Measurements from ENCODE around the gene PPL.
"Not testable (repeated sequence)": the region's sequence is repeated elsewhere in the genome, so short reads cannot be mapped to it uniquely, and the experiment has no call there.

PPL gene

DNA sequence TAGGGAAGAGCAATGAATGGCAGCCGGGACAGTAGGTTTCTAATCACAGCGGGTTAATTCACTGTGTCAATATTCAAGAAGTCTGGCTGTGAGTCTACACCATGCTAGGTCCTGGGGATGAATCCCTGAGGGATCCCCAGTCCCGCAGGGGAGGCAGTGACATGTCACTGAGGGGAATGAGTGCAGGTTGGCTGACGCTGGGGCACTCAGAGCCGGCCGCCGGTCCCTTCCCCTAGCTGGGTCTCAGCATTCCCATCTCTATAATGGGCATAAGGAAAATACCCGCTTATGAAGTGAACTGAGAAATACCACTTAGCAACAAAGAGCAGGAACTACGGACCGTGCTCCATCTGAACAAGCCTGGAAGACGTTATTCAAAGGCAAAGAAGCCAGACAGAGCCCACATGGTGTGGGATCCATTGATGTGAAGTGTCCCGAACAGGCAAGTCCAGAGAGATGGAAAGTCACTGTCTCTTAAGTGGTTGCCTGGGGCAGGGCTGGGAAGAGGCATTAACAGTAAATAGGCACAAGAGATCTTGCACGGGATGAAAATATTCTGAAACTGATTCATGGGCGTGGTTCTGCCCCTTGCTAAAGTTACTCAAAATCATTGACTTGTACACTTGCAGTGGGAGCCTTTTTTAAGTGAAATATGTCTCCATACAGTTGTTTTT lies 31.9 kb downstream of the PPL start:
- no peak for DNase-seq (ENCODE audit: low spot score)

- no peak for DNase-seq (ENCODE audit: low spot score)
These were observed 32.6 kb downstream of the PPL start for GRCh38 chr16:4904108-4904941.

DNA sequence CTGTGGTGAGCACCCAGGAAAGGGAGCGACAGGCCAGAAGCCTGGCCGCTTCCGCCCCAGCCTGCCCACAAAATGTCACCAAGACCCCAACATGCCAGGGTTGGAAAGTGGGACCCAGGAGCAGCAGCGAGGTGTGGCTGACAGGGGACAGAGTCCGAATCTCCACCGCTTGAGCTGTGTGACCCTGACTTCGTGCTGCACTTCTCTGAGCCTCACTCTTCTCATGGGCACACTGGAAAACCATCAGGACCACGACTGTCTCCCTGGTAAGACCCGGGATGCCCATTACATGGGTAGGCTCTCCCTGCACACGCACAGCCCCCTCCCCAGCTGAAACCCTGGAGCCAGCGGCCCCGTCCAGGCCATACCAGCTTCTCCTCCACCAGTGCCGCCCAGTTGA lies 34.9 kb downstream of the PPL start:
- DNase-seq (ENCODE audit: low spot score), result no peak

GRCh38 chr16:4900750-4901149 lies 36.2 kb downstream of the PPL start:
- no peak for DNase-seq (ENCODE audit: low spot score)

DNA sequence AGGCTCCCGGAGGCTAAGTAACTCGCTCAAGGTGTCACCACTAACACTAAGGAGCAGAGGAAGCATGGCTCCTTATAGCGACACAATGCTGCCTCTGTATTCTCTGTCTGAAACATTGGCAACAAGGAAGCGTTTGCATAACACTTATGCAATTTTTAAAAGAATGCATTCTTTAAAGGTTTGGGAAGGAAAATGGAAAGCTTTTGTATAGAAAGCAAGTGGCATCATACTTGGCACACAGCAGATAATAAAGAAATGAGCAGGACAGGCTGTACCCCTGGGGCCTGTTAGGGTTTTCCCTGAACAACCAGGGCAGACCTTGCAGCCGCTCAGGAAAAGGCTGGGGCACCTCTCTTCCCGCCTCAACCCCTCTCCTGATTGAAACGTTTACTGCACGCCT lies 36.9 kb downstream of the PPL start:
- DNase-seq (ENCODE audit: low spot score), result no peak

DNA sequence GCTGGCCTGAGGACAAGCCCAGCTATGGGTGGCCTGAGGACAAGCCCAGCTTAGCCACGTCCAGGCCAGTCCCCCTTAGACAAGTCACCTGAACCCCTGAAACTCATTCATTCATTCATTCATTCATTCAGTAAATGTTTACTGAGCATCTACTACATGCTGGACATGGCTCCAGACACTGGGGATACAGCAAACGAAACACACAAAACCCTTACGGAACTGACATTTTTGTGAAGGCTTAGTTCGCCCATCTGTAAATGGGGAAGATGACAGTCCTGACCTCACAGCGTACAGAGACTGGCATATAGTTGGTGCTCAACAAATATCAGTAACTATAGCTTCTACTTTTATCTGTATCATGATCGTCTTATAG lies 37.5 kb downstream of the PPL start:
- DNase-seq (ENCODE audit: low spot score), result no peak

GRCh38 chr16:4898811-4899473 lies 38.0 kb downstream of the PPL start:
- no peak for DNase-seq (ENCODE audit: low spot score)

DNA sequence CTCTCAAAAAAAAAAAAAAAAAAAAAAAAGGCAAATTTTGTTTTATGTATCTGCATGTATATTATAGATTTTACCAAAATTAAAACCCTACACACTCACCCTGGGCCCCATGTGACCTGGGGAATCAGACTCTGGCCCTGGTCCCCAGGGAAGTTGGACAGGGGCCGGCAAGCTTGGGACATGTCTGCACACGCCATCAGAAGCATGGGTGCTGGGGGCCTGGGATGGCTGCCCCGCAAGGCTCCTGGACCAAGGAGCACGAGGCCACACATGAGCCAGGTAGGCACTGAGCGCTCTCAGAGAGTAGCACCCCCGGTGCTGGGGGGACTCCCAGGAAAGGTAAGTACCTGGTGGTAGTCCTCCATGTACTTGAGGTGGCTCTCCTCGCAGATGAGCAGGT lies 39.6 kb downstream of the PPL start:
- DNase-seq (ENCODE audit: low spot score), result no peak

- DNase-seq (ENCODE audit: low spot score), result not testable (repeated sequence)
These were observed 40.2 kb downstream of the PPL start for GRCh38 chr16:4896761-4897160.

GRCh38 chr16:4895366-4895765 lies 41.6 kb downstream of the PPL start:
- DNase-seq (ENCODE audit: low spot score), result no peak

- no peak for DNase-seq (ENCODE audit: low spot score)
These were observed 42.4 kb downstream of the PPL start for GRCh38 chr16:4894276-4895150.

GRCh38 chr16:4893103-4893862 lies 43.7 kb downstream of the PPL start:
- DNase-seq (ENCODE audit: low spot score), result no peak

- DNase-seq (ENCODE audit: low spot score), result no peak
These were observed 44.4 kb downstream of the PPL start for GRCh38 chr16:4892361-4893102.

GRCh38 chr16:4891886-4892216 lies 45.1 kb downstream of the PPL start:
- no peak for DNase-seq (ENCODE audit: low spot score)

- no peak for DNase-seq (ENCODE audit: low spot score)
These were observed 45.7 kb downstream of the PPL start for GRCh38 chr16:4891097-4891885.

DNA sequence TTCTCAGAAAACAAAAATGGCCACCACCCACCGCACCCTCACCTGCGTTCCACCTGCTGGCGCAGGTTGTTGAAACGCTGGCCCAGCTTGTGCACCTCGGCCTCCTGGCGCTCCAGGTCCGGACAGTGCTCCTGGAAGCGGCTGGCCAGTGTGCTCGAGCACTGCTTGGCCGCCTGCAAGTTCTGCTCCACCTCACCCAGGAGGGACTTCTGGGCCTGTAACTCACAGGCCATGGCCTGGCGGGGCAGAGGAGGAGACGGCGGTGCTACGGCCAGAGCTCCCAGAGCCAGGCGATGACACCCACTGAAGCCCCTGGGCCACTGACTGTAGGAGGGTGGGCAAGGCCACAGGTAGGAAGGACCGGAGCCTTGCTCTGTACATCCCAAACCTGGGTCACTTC lies 46.3 kb downstream of the PPL start:
- DNase-seq (ENCODE audit: low spot score), result no peak

DNA sequence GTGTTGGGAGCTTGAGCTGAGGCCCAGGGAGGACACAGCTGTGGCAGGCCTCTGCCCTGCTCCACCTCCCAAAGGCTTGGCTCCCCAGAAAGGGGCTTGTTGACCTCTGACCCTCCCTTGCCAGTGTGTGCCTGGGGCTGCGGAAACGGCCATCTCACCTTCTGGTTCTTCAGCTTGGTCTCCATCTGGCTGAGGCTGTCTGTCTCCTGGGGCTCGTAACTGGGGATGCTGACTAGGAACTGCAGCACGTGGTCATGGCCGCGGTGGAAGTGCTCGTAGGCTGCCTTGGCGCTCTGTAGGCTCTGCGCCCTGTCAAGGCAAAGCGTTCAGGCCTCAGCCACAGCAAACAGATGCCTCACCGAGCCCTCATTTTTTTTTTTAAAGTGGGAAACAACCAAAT lies 46.9 kb downstream of the PPL start:
- no peak for DNase-seq (ENCODE audit: low spot score)

DNA sequence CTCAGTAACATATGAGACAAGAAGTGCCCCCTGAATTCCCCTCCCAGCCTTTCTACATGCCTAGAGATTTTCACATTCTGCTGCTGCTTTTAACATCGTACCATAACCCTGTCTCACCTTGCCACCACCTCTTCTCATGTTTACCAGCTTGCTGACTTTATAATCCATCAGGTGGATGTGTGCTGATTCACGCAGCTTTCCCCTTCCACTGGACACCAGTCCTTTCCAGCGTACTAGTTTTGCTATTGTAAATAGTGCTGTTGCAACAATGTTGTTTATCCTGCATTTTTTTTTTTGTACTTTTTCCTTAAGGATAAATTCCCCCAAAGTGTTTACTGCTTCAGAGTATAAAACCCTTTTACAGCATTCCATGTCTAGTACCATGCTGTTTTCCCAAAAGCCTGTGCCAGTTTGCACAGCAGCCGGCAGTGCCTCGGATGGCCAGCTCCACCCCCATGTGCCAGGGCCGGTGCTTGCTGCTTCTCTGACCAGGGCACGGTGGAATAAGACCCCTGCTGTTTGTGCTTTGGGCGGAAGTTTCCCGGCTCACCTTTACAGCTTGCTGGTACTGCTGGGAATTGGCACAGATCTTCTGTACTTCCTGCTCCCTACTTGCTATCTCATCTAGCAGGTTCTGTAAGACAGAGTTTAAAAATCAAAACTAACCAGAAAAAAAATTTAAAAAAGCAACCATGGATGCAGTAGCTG lies 48.4 kb downstream of the PPL start:
- no peak for DNase-seq (ENCODE audit: low spot score)

DNA sequence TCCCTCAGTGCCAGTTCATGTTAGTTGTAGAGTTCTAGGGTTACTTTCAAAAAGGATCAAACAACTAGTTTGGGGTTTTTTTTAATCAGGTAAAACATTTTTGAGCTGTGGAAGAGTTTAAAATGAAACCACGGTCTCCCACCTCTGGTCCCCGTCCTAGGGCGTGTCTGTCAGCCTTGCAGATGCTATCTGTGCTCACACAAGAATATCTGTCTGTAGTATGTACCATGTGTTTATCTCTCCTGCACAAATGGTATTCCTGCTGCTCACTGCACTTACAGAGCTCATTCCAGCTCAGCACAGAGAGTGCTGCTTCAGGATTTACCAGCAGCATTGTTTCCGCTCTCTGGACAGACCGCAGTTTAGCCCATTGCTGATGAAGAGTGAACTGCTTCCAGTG lies 50.8 kb downstream of the PPL start:
- DNase-seq (ENCODE audit: low spot score), result no peak

All from activated CD4-positive, alpha-beta T cell treated with anti-CD3 and anti-CD28 coated beads, Interleukin-2, Interleukin-4, amounts not matched to agents 100 ng/mL and 50 ng/mL, durations not matched to agents 16 hours and 8 hours (primary cell).